ENCODE data around the gene RPN1.

RPN1 gene

DNA sequence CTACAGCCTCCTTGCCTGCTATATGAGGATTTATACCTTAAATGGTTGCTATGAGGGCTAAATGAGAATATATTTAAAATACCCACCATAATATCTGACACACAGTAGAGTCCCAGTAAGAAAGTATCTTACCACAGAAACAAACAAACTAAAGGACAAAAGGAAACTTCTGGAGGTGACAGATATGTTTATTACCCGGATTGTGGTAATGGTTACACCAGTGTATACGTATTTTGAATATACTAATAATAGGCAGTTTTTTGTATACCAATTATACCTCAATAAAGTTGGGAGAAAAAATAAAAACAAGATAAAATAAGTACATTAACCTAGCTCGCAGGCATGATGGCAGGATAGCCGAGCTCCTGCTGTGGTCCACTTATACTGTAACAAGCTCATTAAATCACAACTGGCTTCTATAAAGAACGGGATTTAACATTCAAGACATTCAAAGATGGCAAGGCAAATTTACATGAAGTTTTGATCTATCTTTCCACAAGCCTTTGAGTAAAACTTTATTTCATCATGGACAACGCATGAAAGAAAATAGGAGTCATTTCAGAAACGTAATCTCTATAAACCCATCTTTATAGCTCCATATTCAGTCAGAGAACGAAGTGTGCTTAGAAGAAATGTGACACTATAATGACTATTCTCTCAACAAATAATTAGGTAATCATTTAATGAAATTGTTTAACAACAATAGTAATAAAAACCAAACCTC, 1.5 kb downstream of the RPN1 start:
- DNase-seq, result peak; percentile 11

DNA sequence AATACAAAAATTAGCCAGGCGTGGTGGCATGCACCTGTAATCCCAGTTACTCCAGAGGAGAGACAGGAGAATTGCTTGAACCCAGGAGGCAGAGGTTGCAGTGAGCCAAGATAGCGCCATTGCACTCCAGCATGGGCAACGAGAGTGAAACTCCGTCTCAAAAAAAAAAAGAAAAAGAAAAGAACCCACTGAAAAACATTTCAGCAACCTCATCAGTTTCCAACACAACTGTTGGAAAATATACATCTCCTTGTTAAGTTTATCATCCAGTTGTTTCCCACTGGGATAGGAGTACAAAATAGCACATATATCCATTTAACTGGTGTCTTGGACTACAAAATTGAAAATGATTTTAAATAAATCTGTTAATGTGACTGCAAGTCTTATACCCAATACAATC, 2.2 kb downstream of the RPN1 start:
- DNase-seq, result no peak

DNA sequence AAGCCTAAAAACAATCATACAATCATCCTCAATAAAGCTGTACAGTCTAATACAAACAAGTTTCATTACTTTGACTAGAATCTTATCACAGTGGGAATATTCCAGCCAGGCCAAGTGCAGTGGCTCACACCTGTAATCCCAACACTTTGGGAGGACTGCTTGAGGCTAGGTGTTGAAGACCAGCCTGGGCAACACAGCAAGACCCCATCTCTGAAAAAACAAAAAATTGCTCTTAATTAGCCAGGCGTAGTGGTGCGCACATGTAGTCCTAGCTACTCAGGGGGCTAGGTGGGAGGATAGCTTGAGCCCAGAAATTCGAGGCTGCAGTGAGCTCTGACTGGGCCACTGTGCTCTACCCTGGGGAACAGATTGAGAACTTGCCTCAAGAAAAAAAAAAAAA, 3.3 kb downstream of the RPN1 start:
- no peak for DNase-seq

DNA sequence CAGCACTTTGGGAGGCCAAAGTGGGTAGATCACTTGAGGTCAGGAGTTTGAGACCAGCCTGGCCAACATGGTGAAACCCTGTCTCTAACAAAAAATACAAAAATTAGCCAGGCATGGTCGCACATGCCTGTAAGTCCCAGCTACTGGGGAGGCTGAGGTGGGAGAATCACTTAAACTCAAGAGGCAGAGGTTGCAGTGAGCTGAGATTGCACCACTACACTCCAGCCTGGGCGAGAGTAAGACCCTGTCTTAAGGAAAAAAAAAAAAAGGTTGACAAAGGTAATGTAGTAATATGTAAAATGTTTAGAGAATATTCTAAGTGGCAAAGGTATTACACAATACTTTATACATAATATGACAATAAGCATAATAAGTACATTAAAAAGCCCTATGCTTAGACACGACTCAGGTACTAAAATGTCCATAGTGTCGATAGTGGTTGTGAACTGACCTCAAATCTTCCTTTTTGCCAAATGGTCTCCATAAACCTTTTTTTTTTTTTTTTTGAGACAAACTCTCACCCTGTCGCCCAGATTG, 16.5 kb downstream of the RPN1 start:
- no peak for DNase-seq

DNA sequence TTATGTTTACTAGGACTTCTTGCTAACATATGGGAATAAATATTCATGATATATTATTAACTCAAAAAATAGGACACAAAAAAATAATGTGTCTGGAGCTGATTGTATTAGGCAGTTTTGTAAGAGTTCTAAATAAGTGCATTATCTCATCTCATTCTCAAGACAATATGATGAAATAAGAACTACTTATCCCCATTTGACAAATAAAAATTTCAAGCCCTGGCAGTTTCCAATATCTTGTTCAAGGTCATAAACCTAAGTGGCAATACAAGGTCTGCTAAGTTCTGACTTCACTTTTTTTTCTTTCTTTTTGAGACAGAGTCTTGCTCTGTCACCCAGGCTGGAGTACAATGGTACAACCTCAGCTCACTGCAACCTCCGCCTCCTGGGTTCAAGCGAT, 18.3 kb downstream of the RPN1 start:
- no peak for DNase-seq

DNA sequence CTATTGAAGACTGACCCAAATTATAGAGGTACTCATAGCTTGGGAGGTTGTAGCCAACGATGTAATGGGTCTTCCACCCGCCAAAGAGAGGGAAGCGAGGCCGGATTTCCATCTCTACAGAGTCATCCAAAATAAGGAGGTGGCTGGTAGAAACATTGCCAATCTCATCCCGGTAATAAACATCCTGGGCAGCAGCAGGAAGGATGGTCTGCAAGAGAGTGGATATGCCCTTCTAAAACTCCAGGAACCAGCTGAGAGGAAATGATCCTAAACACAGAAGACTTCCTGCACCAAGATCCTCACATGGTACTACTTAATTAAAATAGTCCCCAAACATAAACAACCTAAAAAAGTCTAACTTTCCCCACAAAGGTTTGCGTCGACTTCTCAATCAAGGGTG, 20.7 kb downstream of the RPN1 start:
- no peak for DNase-seq

DNA sequence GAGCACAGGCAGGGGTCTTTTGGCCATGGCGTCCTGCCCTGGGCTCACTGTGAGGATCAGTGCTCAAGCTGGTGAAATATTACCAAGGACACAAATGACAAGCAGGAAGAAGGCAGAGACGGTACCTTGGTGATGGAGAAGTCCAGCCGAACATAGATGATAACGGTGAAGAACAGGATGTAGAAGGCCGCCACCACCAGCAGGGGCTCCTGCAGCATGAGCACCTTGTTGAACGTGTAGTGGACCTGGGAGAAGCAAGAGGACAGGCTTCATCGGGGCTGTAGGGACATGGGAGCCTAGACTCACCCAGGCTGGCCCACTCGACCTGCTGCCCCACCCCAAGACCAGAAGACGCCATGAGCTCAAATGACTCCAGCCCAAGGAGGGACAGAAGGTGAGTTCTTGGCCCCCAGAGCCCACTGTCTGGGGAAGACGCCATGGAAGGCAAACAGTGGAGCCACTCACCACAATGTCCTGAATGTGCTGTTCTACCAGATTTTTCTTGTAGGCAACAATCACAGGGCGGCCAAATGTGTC, 25.1 kb downstream of the RPN1 start:
- DNase-seq, result no peak

DNA sequence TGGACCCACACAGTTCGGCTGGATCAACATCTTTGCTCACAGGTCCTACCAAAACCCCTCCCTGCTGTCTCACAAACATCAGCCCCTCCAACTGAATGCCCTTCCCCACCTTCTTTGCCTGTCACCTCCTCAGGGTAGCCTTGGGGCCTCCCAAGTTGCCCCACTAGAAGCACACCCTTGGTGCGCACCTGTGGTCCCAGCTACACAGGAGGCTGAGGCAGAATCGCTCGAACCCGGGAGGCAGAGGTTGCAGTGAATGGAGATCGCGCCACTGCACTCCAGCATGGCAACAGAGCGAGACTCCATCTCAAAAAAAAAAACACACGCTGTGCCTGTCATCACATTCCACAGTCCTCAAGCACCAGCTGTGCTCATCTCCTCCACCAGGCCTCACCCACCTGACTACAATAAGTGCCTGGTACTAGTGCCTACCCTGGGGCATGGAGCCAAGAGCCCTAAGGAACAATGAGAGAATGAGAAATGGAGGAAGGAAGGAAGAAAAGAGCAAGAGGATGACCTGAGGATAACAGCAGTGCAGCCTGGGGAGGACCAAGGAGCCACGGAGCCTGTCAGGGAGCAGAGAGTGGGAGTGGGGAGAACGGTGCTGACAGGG, 26.0 kb downstream of the RPN1 start:
- no peak for DNase-seq

DNA sequence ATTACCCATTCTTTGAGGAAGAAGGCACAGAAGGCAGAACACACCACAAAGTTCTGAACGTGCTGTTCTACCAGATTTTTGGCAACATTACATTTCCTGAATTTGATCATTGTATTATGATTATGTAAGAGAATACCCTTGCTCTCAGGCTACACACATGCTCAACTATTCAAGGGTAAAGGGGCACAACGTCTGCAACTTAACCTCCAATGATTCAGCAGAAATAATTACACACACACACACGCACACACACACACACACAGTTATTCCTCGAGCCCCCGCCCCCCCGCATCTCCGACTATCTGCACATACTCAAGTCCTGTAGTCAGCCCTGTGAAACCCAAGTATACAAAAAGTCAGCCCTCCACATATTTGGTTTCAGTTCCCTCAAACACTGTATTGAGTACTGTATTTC, 26.8 kb downstream of the RPN1 start:
- no peak for DNase-seq

DNA sequence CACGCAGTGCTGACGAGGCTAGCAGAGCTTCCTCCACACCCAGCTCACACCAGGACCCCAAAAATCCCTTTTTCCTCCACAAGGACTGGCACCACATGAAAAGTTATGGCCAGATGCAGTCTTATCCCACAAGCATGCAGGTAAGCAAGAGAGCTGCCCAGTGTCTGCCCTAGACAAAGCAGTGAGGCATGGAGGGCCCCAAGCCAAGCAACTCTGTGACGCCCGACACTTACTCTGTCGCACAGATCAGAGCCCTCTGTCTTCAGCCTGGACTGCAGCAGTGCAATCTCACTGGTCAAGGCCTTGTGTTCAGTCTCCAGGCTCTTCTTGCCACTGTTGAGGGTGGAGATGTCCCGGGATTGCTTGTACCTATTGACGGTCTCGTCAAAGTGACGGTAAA, 28.7 kb downstream of the RPN1 start:
- no peak for DNase-seq

DNA sequence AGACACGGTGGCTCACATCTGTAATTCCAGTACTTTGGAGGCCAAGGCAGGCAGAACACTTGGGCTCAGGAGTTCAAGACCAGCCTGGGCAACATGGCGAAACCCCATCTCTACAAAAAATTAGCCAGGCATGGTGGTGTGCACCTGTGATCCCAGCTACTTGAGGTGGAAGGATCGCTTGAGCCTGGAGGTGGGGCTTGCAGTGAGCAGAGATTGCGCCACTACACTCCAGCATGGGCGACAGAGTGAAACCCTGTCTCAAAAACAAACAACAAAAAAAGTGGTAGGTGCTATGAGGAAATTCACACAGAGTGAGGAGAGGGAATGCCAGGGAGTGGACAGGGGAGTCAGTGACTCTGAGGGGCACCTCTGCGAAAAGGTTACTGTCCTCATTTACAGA, 29.4 kb downstream of the RPN1 start:
- DNase-seq, result no peak

DNA sequence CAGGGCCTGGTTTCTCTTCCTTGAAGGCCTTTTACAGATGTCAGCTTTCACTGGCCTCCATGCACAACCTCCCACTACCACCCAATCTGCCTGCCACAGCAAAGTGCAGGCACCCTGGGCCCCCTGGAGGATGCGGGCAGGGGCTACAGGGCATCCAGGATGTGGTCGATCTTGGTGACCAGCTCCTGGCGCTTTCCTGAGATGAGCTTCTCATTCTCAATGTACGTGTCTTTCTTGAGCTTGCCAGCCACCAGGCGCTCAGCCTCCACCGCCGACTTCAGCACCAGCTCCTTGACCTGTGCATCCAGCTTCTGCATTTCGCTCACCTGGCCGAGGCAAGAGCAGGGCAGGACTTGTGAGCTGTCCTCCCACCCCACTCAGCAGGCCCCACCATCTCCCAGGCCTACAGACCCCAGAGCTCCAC, 30.3 kb downstream of the RPN1 start:
- DNase-seq, result peak; percentile 66

DNA sequence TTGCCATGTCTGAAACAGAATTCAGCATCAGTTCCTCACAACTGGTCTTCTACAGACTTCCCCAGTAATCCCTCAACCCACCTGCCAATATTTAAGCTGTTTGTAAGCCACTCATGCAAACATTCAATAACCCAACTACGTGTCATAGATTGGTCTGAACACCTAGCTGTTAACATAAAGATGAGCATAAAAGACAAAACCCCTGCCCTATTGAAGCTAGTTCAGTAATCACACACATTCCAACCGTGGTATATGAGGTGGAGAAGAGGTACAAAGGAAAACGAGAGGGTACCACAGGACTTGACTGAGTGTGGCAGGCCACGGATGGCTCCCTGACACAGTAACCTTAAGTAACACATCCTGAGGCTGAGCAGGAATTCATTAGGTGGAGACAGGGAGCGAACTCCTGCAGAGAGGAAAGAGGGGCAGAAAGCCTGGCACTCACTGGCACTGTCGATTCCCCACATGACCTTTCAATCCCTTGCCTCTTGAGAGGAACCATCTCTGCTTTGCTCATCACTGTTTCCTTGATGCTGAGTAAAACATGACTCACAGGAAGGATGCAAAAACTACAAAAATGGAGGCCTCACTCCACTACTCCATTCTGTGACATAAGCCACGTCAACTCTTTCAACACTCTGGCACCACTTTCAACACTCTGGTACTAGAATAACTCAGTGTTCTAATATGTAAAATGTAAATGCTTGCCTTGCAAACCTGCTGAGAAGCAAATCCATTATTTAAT, 31.3 kb downstream of the RPN1 start:
- DNase-seq, result peak; percentile 85

DNA sequence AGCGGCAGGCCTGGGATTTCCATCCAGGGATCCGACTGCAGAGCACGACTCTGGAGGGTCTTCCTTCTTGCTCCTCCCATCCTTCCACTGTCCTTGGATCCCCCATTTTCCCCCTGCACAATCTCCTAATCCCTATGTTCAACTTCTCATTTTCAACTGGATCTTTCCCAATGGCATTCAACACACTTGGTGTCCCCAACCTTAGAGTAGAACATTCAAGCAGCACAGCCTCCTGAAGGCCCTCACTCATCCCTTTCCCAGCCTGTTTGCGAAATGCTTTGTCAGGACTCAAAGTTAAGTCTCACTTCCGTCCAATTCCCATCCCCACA, 32.3 kb downstream of the RPN1 start:
- DNase-seq, result no peak

DNA sequence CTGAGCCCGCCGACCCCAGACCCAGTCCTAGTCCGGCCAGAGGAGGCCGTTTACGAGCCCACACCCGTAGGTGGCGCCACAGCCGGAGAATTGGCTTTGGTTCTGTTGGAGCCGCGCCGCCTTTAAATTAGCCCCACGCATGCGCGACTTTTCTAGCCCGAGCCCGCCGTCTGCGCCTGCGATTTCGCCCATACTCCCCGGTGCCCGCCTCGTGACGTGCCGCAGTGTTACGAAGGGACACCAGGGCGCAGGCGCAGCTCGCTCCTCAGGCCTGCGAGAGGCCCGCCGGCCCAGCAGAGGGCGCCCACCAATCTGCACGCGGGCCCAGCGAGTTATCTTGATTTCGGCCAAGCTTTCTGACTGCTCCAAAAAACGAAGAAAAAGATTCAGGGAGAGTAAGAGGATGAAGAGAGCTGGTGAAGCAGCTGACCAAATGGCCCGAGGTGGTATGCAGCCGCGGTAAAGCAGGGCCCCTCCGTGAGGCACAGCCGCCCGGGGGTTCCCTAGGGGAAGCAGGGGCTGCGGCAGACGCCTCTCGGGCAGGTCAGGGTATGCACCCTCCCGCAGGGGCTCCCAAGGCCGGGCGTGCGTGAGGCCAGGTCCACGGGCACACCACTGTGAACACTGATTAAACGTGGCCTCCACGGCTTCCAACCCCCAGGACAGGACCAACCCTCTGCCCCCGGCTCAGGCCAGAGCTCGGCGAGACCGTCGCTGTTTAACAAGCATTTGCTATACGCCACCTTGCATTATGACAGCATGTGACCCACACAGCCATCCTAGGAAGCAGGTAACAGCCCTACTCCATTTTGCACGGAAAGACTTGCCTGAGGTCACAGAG, 32.8 kb downstream of the RPN1 start:
- DNase-seq, result peak; percentile 99

DNA sequence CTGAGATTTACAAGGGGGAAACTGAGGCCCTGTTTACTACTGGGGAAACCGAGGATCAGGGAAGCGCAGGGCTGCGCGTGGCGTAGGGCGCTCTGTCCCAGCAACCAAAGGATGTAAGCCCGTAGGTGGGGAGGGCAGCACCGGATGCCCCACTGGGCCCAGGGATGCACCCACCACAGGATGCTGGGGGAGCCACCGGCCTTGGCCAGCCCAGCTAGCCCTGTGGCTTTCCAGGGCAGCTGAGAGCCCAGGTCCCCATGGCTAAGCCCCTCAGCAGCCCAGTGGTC, 33.4 kb downstream of the RPN1 start:
- DNase-seq, result no peak

DNA sequence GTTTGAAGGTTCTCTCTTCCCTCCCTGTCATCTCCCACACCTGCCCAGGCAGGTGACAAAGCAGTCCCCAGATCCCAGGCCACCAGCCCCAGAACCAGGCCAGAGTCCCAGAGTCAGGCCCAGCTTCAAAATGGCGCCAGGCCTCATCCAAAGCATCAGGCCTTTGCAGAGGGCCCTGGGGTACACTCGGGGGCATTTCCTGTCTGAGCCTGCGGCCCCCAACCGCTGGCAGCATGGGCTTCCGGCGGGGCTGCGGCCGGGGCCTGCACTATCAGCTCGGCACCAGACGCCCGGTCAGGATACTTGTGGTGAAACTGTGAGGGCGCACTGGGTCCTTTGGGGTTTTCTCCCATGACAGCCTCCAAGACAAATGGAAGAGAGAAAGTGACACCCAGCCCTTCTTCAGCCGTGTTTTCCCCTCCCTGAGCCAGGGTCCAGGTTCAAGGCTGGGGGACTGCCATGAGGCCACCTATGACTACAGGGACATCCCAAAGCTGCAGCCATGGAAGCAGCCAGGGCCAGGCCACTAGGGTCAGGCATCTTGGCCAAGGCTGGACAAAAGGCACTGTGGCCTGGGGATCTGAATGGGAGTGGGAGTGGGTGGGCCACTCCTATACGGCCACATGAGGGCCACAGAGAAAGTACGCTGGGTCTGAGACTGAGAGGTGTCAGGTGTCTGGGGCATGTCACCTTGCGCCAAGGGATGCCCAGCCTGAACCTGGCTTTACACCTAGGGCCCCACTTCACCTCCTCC, 33.9 kb downstream of the RPN1 start:
- no peak for DNase-seq

DNA sequence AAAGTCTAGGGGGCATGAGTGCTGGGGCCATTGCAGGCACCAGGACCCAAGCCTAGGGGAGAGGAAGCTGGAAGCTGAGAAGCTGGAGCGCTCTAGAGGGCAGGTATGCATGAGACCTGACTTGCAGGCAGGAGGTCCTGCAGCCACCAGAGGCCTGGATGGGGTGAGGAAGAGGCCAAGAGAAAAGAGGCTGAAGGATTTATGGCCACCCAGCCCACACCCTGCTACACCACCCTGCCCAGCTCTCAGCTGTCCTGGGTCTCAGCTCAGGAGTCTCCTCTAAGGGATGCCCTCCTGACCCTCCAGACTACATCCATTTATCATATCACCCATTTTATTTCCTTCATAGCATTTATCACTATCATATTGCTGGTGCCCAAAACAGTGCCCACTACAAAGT, 36.5 kb downstream of the RPN1 start:
- DNase-seq, result no peak

DNA sequence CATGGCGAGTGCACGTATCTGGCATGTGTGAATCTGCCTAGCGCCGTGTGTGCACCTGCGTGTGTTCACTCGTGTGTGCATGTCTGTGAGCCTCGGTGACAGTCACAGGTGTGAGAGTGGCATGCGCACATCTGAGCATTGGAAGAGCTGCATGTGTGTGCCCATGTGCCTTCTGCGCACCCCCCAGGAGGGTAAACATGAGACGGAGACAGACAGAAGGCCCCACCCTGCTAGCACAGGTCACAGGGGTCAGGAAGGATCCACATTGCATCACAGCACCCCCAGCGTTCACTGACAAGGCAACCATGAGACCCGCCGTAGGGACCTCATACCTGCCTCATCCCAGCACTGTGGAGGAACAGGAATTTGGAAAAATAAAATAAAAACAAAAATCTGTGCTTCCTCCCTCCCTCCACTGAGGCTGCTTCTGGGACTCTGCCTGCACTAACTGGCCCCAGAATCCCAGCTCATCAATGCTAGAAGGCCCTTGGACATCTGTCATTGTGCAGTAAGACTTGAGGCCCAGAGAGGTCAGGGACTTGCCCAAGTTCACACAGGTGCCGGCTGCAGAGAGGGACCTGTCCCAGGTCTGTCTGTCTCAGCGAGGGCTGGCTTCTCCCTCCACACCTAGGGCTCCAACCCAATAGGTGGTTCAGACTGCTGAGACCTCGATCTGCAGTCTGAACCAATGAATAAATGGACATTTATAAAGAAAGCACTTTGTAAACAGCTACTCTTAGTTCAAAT, 37.4 kb downstream of the RPN1 start:
- no peak for DNase-seq

DNA sequence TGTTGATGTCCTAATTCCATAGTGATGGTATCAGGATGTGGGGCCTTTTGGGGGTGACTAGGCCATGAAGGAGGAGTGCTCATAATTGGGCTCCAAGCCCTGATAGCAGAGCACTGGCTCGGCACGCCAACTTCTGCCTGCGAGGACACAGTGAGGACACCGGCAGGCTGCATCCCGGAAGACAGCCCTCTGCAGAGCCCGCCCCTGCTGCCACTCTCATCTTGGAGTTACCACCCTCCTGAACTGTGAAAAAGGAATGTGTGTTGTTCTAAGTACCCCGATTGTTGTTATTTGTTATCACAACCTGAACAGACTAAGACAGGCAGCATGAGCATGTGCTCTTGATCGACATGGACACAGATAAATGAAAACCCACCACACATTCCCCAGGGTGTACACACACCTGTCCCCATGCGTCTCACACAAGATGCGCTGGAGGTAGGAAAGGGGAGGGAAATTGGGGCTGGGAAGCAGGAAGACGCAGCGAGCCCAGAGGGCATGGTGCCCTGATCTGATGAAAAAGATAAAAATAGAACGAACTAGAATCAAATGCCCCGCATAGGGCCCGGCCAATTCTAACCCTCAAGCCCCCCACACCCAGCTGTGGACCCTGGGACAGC, 40.1 kb downstream of the RPN1 start:
- DNase-seq, result no peak

DNA sequence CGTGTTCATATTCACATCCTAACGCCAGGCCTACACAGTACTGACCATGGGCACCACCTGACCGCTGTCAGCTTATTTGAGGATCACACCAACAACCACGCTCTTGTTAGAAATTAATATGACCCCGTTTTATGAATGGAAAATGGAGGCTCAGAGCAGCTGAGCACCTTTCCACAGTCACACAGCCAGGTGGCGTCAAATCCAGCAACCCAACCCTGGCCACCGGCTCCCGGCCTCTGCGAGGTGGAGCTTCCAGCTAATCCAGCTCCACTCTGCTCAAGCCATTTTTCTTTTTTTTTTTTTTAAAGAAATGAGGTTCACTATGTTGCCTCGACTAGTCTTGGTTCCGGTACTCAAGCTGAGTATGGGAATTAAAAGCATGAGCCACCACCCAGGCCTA, 41.3 kb downstream of the RPN1 start:
- no peak for DNase-seq
